Peyer's patch (tissue), 4 donors: ENCODE data around the gene EIF4EBP3.

Source experiments
- CTCF ChIP-seq, 6 experiments: fragments of 450-650 bp in 4 of 6; fragments of 200-600 bp in 2 of 6; sonication (generic) in 1 of 6; IDR thresholded peaks; one replicate each; pipeline ENCODE4 v1.5.1; 2017 to 2019; ENCODE audit warnings: antibody characterized with exemption in 6 of 6, mild to moderate bottlenecking in 3 of 6, moderate library complexity in 1 of 6
- POLR2A ChIP-seq, 2 donors: fragments of 450-650 bp; IDR thresholded peaks; one replicate each; pipeline ENCODE4 v1.5.1; 2017; ENCODE audit warnings: antibody characterized with exemption in 2 of 2, mild to moderate bottlenecking in 2 of 2, moderate library complexity in 2 of 2

GRCh38 chr5:140574165-140574564, 26.7 kb downstream of the EIF4EBP3 start:
- TF ChIP-seq CTCF (IDR thresholded peaks at IDR 0.05) (no peak), POLR2A (IDR thresholded peaks at IDR 0.05) (no peak)
